LNCaP clone FGC (cell line): ENCODE measurements around the gene SDK2.
A peak's percentile ranks its signal among the peaks of the same experiment; 100 is the strongest.

Experiments used
- DNase-seq: peaks from one replicate; pipeline ENCODE4 v3.0.0-alpha.2; 2011; ENCODE audit warnings: low read depth
- H3K4me3 ChIP-seq: 2 replicates; pipeline ENCODE4 v1.5.1; 2011; ENCODE audit warnings: mild to moderate bottlenecking, low read depth, low read length, control low read depth
- CTCF ChIP-seq: IDR thresholded peaks from 2 replicates; pipeline ENCODE4 v1.5.1; 2012; ENCODE audit warnings: mild to moderate bottlenecking; ENCODE audit not compliant: control insufficient read depth, insufficient read depth; ENCODE audit errors: extremely low read depth

The SDK2 gene

DNA sequence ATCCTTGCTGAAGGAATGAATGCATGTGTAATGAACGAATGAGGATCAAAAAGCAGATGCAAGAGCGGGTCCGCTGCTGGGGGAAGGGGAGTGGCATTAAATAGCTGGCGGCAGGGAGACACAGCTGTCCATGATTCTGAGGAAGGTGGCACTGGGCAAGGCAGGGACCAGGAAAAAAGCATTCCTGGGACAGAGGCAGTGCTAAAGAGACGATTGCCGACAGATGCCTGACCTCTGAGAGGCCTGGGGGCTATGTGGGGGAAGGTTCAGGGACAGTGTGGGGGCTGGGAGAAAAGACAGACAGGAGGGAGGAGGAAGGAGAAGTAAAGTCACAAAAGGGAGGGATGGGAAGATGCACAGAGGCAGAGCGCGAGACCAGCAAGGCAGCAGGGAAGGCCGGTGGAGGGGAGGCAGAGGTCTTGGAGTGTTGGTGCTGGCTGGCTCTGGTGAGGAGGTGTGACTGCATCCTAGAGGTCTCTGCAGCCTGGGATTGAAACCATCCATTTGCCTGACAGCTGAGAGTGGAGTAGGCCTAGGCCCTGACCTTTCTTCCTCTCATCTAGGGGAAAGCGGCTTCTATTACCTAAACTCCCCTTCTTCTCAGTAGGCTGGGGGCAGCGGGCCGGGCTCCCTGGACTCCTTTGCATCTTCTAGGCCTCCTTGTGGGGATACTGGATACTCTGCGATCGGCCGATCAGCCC is 109.9 kb downstream of the SDK2 start:
- no peak overlapping the region for H3K4me3 ChIP-seq
- no peak for TF ChIP-seq CTCF
- no peak for DNase-seq

DNA sequence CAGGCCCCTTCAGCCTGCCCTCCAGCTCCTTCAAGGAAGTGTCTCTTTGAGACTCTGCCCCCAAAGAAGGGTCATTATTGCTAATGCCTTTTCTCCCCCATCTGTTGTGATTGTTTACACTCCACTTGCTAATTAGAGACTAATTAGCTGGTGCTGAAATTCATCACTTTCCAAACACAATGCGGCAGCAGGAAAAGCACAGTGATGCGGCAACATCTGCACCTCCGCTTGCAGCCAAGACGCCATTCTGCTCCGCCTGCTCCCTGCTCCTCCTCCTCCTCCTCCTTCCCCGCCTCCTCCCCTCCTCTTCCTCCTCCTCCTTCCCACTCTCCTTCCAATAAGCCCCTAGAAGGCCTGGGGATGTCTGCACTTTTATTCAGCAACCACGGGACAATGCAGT is 110.5 kb downstream of the SDK2 start:
- H3K4me3 ChIP-seq, result no peak overlapping the region
- no peak for TF ChIP-seq CTCF
- no peak for DNase-seq

GRCh38 chr17:73533127-73533526 is 111.1 kb downstream of the SDK2 start:
- TF ChIP-seq CTCF, result no peak
- H3K4me3 ChIP-seq, result no peak overlapping the region
- peak; percentile 65 for DNase-seq

DNA sequence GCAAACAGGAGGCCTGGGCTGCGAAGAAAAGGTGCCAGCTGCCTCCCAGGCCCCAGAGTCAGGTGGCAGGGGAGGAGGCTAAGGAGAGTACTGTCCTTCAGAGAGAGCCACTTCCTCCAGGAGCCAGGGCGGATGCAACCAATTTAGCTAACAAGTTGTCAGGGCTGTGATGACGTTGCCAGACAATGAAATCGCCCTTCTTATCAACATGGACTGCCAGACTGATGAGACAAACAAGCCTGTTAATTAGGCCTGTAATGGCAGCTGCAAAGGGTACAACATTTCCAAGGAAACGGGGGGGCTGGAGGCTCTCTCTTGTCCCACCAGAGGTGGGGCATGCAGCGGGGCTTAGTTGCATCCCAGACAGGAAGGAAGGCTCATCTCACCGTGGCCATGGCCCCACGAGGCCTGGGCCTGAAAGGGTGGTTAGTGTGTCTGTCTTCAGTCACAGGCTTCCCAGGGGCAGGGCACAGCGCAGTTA is 111.8 kb downstream of the SDK2 start:
- TF ChIP-seq CTCF, result no peak
- DNase-seq, result no peak
- no peak overlapping the region for H3K4me3 ChIP-seq

GRCh38 chr17:73531158-73531557 is 113.1 kb downstream of the SDK2 start:
- no peak for TF ChIP-seq CTCF
- no peak for DNase-seq
- no peak overlapping the region for H3K4me3 ChIP-seq

GRCh38 chr17:73528679-73529078 is 115.6 kb downstream of the SDK2 start:
- no peak for TF ChIP-seq CTCF
- no peak for DNase-seq

DNA sequence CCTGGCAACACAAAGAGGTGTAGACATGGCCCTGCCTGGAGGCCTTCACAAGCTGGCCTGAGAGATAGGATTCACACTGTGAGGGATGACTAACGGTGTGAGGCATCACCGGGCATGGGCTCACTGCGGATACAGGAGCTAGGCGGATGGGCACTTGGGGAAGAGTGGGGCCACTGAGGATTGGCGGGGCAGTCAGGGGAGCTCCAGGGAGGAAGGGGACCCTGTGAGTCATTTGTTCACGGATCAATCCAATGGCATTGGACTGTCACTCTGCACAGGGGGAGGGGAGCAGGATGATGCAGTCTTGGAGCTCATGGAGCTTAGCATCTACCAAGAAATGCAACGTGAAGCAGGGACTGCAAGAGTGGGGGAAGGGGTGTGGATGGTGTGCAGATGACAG is 117.3 kb downstream of the SDK2 start:
- no peak for DNase-seq
- no peak for TF ChIP-seq CTCF
- no peak overlapping the region for H3K4me3 ChIP-seq

More at GRCh38 chr17:73528679-73529078, 115.6 kb downstream of the SDK2 start:
- no peak overlapping the region for H3K4me3 ChIP-seq
